Measurements from ENCODE around the gene CBX8. TPM values are rescaled to one million over a fixed set of nuclear protein-coding genes. Genes with fewer than 3 reads are reported as not detected.

Gene CBX8
- total and polyA plus RNA-seq, 2 of the 13 experiments (the other 11 are each of a cell fraction or from before 2014, with no cell fraction given): 0.34 to 12.6 TPM

DNA sequence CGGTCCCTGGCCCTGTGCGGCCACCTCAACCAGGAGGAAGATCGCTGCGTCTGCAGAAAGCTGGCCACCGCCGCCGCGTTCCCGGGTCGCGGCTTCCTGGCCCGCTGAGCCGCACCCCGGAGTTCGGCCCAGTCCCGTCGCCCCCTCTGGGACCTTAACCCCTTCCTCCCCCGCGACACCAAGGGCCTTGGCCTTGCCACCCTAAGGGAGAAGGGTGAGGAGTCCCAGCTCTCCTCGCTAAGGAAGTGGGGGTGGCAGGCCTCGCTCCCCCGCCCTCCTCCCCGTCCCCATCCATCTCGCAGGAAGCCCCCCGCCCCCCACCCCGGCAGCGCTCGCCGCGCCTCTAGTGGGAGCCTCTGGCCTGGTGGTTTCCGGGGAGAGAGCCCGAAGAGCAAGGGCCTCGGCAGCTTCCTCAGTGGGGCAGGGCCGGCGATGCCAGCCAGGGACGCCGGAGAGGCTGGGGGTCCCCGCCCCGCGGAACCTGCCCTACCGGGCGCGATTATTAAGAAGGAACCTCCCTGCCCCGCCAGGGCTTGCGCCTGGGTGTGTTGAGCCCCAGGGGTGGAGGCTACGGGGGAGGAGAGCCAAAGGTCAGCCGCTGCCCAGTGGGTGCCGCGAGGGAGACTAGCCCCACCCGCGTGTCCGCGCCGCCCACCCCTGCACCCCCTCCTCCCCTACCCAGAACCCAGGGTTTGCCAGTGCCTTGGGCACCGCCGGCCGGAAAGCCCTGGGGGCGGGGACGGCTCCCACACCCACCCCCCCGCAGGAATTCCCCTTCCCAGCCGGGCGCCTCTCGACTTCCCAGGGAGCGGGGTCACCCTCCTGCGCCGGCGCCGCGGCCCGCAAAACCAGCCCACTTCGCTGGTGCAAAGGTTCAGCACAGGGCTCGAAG, 35.6 kb upstream of the CBX8 start (continued):
- no peak for TF ChIP-seq ZNF33A (CRISPR knock-in tag; IDR thresholded peaks at IDR 0.05; ENCODE audit: borderline replicate concordance)
- TF ChIP-seq RCOR2 (CRISPR knock-in tag; IDR thresholded peaks at IDR 0.05): no peak
- TF ChIP-seq SP5 (CRISPR knock-in tag; IDR thresholded peaks at IDR 0.05; ENCODE audit: borderline replicate concordance, low read depth): no peak; the same call in none of the 2 replicates
- TF ChIP-seq GATAD2A (CRISPR knock-in tag; IDR thresholded peaks at IDR 0.05): no peak
- TF ChIP-seq ZNF879 (CRISPR knock-in tag; IDR thresholded peaks at IDR 0.05): no peak
- TF ChIP-seq ZNF605 (CRISPR knock-in tag; IDR thresholded peaks at IDR 0.05): no peak
- TF ChIP-seq, protein P1, sequence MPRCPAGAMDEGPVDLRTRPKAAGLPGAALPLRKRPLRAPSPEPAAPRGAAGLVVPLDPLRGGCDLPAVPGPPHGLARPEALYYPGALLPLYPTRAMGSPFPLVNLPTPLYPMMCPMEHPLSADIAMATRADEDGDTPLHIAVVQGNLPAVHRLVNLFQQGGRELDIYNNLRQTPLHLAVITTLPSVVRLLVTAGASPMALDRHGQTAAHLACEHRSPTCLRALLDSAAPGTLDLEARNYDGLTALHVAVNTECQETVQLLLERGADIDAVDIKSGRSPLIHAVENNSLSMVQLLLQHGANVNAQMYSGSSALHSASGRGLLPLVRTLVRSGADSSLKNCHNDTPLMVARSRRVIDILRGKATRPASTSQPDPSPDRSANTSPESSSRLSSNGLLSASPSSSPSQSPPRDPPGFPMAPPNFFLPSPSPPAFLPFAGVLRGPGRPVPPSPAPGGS (CRISPR knock-in tag; IDR thresholded peaks at IDR 0.05): peak; percentile 56
- TF ChIP-seq ZNF317 (CRISPR knock-in tag; IDR thresholded peaks at IDR 0.05): peak; percentile 67; the same call in 1 of the 2 replicates
- TF ChIP-seq, protein P2, sequence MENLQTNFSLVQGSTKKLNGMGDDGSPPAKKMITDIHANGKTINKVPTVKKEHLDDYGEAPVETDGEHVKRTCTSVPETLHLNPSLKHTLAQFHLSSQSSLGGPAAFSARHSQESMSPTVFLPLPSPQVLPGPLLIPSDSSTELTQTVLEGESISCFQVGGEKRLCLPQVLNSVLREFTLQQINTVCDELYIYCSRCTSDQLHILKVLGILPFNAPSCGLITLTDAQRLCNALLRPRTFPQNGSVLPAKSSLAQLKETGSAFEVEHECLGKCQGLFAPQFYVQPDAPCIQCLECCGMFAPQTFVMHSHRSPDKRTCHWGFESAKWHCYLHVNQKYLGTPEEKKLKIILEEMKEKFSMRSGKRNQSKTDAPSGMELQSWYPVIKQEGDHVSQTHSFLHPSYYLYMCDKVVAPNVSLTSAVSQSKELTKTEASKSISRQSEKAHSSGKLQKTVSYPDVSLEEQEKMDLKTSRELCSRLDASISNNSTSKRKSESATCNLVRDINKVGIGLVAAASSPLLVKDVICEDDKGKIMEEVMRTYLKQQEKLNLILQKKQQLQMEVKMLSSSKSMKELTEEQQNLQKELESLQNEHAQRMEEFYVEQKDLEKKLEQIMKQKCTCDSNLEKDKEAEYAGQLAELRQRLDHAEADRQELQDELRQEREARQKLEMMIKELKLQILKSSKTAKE (CRISPR knock-in tag; IDR thresholded peaks at IDR 0.05; ENCODE audit: borderline replicate concordance): peak; percentile 55; the same call in 1 of the 2 replicates
- peak; percentile 97 for TF ChIP-seq KDM2A (CRISPR knock-in tag; IDR thresholded peaks at IDR 0.05; ENCODE audit: borderline replicate concordance, low read depth)
- no peak for TF ChIP-seq ZFYVE20 (CRISPR knock-in tag; IDR thresholded peaks at IDR 0.05; ENCODE audit: borderline replicate concordance, low read depth)
- peak; percentile 17; the same call in 1 of the 2 replicates for TF ChIP-seq ZSCAN9 (CRISPR knock-in tag; IDR thresholded peaks at IDR 0.05; ENCODE audit: borderline replicate concordance)
- TF ChIP-seq, protein P3, sequence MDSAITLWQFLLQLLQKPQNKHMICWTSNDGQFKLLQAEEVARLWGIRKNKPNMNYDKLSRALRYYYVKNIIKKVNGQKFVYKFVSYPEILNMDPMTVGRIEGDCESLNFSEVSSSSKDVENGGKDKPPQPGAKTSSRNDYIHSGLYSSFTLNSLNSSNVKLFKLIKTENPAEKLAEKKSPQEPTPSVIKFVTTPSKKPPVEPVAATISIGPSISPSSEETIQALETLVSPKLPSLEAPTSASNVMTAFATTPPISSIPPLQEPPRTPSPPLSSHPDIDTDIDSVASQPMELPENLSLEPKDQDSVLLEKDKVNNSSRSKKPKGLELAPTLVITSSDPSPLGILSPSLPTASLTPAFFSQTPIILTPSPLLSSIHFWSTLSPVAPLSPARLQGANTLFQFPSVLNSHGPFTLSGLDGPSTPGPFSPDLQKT (CRISPR knock-in tag; IDR thresholded peaks at IDR 0.05; ENCODE audit: borderline replicate concordance): 0 out of 2 replicates have a peak, but pooled peaks have one; percentile 33
- TF ChIP-seq ZNF205 (CRISPR knock-in tag; IDR thresholded peaks at IDR 0.05): no peak
- TF ChIP-seq, protein P4, sequence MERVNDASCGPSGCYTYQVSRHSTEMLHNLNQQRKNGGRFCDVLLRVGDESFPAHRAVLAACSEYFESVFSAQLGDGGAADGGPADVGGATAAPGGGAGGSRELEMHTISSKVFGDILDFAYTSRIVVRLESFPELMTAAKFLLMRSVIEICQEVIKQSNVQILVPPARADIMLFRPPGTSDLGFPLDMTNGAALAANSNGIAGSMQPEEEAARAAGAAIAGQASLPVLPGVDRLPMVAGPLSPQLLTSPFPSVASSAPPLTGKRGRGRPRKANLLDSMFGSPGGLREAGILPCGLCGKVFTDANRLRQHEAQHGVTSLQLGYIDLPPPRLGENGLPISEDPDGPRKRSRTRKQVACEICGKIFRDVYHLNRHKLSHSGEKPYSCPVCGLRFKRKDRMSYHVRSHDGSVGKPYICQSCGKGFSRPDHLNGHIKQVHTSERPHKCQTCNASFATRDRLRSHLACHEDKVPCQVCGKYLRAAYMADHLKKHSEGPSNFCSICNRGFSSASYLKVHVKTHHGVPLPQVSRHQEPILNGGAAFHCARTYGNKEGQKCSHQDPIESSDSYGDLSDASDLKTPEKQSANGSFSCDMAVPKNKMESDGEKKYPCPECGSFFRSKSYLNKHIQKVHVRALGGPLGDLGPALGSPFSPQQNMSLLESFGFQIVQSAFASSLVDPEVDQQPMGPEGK (CRISPR knock-in tag; IDR thresholded peaks at IDR 0.05): peak; percentile 96
- TF ChIP-seq ZNF552 (CRISPR knock-in tag; IDR thresholded peaks at IDR 0.05; ENCODE audit: borderline replicate concordance): no peak
- TF ChIP-seq NFYC (CRISPR knock-in tag; IDR thresholded peaks at IDR 0.05): no peak
- TF ChIP-seq, protein P5, sequence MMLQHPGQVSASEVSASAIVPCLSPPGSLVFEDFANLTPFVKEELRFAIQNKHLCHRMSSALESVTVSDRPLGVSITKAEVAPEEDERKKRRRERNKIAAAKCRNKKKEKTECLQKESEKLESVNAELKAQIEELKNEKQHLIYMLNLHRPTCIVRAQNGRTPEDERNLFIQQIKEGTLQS (CRISPR knock-in tag; IDR thresholded peaks at IDR 0.05): no peak
- no peak for TF ChIP-seq NFATC3 (CRISPR knock-in tag; IDR thresholded peaks at IDR 0.05)
- peak; percentile 12; the same call in 1 of the 2 replicates for TF ChIP-seq NR1H2 (CRISPR knock-in tag; IDR thresholded peaks at IDR 0.05; ENCODE audit: borderline replicate concordance, low read depth)
- no peak for TF ChIP-seq CENPT (CRISPR knock-in tag; IDR thresholded peaks at IDR 0.05; ENCODE audit: low read depth)

Measured in HepG2 (cell line).